HL-60 (cell line): ENCODE results near the gene S100B.
A peak's percentile ranks its signal among the peaks of the same experiment; 100 is the strongest.

ENCODE experiments used
- DNase-seq, 2 experiments: peaks; one replicate each; pipeline ENCODE4 v3.0.0-alpha.2; 2010 to 2020; ENCODE audit warnings: low read depth in 1 of 2, low spot score in 1 of 2
- H3K27ac ChIP-seq: fragments of 250-450 bp; sonication (Bioruptor Pico); replicated peaks from 2 replicates; pipeline ENCODE4 v1.5.1; 2020; ENCODE audit warnings: mild to moderate bottlenecking, moderate library complexity
- H3K27me3 ChIP-seq: fragments of 250-450 bp; sonication (Bioruptor Pico); 2 replicates; pipeline ENCODE4 v1.5.1; 2021; ENCODE audit warnings: mild to moderate bottlenecking, moderate library complexity; ENCODE audit not compliant: insufficient read depth, poor library complexity, severe bottlenecking
- H3K4me3 ChIP-seq: replicated peaks from 2 replicates; pipeline ENCODE4 v1.5.1; 2011; ENCODE audit warnings: mild to moderate bottlenecking, control low read depth, low read length; ENCODE audit not compliant: insufficient read depth
- CTCF ChIP-seq: IDR thresholded peaks from one replicate; pipeline ENCODE4 v1.5.1; 2011; ENCODE audit warnings: low read length, control low read depth, inconsistent platforms; ENCODE audit not compliant: insufficient read depth
- GABPA ChIP-seq: IDR thresholded peaks from 2 replicates; pipeline ENCODE4 v1.6.1; 2012; ENCODE audit warnings: low read depth
- POLR2AphosphoS5 ChIP-seq: IDR thresholded peaks from 2 replicates; pipeline ENCODE4 v1.6.1; 2012; ENCODE audit warnings: low read depth
- REST ChIP-seq: IDR thresholded peaks from 2 replicates; pipeline ENCODE4 v1.6.1; 2012; ENCODE audit warnings: low read depth; ENCODE audit not compliant: insufficient replicate concordance
- SPI1 ChIP-seq: IDR thresholded peaks from 2 replicates; pipeline ENCODE4 v1.6.1; 2012; ENCODE audit warnings: low read depth, mild to moderate bottlenecking, borderline replicate concordance

The S100B gene

GRCh38 chr21:46610018-46610701, 5.3 kb upstream of the S100B start:
- no peak overlapping the region for H3K4me3 ChIP-seq

GRCh38 chr21:46608672-46609111, 3.8 kb upstream of the S100B start:
- 0 out of 2 replicates have a peak, but pooled peaks have one; percentile 7 for TF ChIP-seq SPI1
- TF ChIP-seq REST, result no peak
- Histone ChIP-seq H3K4me3 (no peak overlapping the region), H3K27ac (no peak overlapping the region), H3K27me3 (no peaks in the 10 kb centered on the region)
- DNase-seq, result no peak

More at GRCh38 chr21:46610018-46610701, 5.3 kb upstream of the S100B start:
- Histone ChIP-seq H3K27ac (no peak overlapping the region), H3K27me3 (no peaks in the 10 kb centered on the region)
- DNase-seq, result no peak
- TF ChIP-seq REST (no peak), GABPA (no peak), POLR2AphosphoS5 (no peak), SPI1 (no peak), CTCF (no peak)

- Histone ChIP-seq H3K4me3 (no peak overlapping the region), H3K27ac (peak overlapping the region; percentile 19; the same call in 1 of the 2 replicates), H3K27me3 (no peaks in the 10 kb centered on the region)
- DNase-seq, result no peak
- TF ChIP-seq REST (no peak), POLR2AphosphoS5 (no peak), CTCF (no peak), GABPA (no peak), SPI1 (no peak)
These were observed 2.8 kb upstream of the S100B start for GRCh38 chr21:46607636-46608035.
